Stimulated activated naive CD4-positive, alpha-beta T cell (primary cell): ENCODE results near the gene PRKCE.

Experiments used
- DNase-seq, 6 experiments: peaks; one replicate each; lab custom pipeline; 2025; lab: John Stamatoyannopoulos, UW

PRKCE gene

DNA sequence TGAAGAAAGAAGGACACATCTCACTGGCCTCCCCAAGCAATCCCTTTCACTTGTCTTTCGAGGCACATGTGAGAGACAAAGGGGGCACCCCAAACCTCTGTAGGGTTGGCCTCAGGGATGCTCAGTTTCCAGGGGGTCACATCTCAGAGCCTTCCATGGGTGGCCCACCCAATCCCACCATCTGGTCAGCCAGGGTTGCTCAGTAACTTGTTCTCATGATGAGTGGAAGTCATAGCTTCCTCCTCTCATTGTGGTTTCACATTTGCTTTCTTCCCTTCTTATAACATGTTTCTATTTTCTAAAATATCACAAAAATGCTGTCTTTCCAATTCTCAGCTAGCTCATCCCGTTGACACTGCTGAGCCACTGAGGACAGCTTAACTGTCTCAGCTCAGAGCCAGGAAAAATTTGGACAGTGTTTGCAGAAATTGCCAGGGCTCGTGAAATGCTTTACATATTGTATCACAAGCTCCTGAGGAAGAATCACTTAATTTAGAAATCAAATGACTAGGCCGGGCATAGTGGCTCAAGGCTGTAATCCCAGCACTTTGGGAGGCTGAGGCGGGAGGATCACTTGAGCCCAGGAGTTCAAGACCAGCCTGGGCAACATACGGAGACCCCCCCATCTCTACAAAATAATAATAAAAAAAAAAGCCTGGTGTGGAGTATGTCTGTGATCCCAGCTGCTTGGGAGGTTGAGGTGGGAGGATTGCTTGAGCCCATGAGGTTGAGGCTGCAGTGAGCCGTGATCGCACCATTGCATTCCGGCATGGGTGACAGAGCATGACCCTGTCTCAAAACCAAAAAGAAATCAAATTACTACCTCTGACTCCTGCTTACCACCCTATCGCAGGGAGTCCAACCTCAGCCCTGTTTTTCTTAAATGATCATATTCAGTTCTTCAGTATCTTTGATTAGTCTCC is 129.3 kb downstream of the PRKCE start:
- no peak for DNase-seq

DNA sequence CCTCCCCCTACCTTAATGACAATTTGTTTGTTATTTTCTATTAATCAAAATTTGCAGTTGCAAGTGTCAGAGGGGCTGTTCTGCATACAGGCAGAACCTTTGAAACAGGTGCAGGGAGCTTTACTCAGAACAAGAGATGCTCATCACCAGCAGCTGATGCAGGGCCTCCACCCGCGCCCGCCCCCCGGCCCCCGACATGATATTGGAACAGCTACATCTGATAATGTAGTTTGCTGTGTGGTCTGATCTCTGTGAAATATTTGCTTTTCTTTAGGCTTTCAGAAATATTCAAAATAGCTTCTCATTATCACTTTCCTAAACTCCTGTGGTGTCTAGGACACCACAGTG is 130.0 kb downstream of the PRKCE start:
- DNase-seq = no peak

DNA sequence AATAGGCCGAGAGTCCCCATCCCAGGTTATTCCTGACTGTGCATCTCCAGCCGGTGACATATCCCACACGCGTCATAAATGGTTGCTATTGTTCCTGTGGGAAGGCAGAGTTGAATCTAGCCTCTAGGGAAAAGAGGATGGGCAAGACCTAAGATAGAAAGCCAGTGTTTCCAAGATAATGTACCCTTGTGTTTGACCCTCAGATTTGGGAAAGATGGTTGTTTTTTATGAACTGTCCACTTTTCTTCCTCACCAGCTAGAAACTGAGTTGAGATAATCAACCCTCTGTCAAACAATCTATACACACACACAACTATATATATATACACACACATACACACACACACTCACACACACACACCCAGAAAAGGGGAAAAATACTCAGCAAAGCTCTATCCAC is 131.0 kb downstream of the PRKCE start:
- DNase-seq = no peak

DNA sequence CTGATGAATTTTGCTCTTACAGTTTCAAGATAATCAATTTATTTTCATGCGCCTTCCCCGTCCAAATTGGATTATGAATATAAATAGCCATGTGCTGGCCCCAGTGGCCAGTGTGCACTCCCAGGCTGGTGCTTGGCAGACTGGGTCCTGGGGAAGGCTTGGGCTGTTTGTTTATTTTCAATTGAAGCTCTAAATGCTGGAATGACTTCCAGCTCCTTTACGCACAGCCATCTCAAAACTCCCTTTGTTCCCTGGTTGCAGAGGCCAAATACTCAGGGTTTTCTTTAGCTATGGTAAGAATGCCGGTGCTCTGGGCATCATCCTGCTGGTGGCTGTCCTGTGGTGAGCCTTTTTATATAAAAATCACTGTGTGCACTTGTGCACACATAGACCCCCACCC is 131.5 kb downstream of the PRKCE start:
- DNase-seq = no peak

DNA sequence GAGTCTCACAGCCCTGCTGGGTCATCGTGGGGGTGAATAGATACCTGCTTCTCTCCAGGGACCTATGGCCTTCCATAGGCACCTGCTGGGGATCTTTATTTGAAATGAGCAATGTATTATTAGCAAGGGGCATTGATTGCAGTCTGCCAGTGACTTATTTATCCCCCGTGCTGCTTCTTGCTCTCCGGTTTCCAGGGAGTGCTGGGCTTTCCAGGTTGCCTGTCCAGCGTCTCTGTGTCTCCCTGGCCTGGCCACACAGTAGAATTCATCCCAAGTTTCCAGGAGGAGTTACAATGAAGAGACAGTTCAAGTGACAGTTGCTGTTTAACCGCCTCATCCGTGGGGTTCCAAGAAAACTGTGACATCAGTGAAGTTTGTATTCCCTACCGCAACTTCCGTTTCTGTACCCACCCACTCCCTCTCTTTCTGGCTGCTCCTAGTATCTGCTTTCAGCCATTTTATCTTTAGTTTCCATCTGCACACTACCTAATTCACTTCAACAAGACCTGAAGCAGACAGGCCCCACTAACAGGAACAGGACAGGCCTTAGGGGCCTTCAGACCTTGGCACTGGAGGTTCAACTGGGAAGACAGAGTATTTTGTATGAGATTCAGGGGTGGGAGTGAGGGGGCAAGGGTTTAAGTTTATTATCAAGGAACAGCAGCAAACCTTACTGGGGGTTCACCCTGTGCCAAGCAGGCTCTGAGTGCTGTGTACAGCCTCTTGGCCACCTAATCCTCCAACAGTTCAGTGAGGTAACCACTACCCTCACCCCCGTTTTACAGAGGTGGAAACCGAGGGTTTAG is 134.8 kb downstream of the PRKCE start:
- no peak for DNase-seq

DNA sequence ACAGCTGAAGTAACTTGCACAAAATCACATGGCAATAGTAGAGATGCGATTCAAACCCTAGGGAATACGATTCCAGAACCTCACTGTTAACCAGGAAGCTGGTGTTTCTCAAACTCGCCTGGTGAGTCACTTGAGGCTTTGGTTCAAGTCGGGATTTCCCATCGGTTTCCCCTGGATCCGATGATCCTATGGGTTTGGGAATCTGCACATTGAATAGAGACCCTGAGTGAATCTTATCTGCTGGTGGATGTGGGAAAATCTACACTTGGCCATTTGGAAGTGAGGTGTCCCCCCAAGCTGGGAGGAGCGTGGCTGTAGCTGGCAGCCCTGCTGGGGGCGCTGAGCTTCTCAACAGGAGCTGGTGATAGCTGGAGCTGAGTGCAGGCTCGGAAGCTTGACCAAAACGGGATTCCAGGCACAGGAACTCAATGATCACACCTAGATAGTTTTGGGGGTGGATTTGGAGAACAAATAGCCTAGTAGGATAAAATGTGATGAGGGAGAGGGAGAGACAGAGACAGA is 135.4 kb downstream of the PRKCE start:
- DNase-seq = no peak

DNA sequence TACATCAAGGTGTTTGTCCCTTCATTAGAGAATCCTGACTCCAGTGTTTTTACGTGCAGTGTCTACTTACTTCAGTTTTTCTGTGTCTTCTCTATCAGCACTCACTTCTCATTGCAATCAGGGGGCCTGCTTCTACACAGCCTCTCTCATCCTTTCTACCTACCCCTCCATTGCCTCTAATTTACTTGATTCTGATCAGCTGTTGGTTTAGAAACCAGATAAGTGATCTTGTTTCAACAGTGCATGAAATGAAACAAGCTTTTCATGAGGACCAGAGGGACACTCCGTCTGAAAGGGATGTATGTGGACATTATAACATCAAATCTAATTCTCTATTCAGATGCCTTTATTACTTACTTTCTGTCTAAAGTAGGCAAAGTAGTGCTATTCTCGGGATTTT is 136.9 kb downstream of the PRKCE start:
- no peak for DNase-seq

DNA sequence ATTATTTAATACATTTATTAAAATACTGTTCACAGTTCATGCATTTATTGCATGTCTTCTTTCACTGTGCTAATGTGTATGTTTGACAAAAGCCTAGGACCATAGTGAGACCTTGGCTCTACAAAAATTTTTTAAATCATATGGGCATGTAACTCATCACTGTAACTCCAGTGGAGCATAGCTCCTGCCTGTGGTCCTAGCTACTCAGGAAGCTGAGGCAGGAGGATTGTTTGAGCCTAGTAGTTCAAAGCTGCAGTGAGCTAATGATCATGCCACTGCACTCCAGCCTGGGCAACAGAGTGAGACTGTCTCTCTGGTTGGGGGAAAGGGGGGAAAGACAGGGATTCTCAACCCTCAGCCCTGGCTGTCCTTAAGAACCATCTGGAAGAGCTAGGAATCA is 137.8 kb downstream of the PRKCE start:
- DNase-seq = no peak

DNA sequence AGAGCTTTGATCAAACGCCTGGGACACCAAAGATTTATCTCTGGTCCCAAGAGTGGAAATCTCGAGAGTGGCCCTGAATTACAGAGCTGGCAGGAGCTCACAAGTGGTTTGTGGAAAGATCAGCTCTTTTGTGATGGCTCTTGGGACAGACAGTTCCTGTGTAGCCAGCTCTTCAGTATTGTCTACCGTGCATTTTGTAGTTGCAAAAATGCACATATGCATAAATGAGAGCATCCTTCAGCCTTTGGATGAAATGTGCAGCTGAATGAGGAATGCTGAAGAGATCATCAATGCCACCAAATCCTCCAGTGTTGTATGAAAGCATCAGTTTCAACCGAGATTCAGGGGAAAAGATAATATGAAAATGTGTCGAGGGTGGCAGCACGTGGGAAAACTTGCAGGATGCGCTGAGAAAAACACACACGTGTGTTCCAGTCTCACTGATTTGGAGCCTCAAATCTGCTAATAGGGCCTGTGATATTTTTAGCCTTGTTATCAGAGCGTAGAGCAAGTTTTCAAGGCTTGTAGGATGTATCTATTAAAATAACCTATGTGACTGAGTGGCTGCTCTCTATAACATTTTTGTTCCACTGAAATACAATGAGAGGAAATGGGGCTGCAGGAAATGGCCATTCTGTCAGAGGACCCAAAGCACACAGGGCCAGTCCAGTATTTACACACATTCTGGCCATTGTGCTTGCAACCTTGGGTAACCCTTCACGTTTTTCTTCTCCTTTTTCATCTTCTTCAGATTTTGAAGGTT is 138.7 kb downstream of the PRKCE start:
- DNase-seq = no peak

DNA sequence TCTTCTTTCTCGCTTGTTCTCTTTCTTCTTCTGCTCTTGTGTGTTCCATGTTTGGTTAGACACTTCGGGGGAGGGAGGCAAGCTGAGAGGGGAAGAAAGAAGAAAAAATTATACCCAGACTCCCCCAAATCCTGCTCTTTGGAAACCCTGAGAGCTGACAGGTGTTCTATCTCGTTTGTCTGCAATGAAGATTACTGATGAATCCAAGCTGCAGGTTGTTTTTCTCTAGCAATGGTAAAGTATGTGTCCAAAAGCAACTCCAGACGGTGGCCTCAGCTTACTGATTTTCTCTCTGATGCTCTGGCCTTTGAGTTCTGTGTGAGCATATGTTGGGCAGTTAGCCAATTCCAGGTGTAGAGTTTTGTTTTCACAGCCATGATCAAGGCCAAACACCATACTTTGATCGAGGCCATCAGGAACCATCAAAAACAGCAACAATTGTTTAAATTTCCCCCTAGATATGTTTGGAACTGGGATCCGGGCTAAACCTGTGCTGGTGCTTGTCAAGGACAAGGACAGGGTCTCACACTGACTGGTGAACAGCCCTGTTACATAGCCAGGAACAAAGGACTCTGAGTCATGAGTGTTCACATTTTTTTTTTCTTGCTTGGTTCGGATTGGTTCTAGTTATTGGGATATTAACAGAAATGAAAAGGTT is 142.0 kb downstream of the PRKCE start:
- DNase-seq = no peak

DNA sequence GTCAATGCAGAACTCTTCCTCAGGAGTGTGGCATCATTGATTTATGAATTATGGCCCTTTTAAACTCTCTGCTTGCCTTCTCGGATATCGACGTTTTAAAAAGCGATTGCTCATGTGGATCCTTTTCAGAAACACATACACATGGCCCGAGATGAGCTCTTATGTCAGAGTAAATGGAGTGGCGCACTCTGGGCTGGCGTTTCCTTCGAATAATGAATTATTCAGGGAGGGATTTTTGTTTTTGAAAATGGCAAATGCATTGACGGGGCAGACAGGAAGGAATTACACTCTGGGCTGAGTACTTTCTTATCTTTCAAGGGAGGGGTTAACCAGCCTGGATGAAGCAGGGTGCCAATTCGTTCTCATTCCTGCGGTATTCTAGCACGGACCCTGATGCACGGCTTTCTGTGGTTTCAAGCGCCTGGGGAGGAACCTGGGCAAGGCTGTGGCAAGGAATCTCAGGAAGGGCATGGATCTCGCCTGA is 142.7 kb downstream of the PRKCE start:
- no peak for DNase-seq

DNA sequence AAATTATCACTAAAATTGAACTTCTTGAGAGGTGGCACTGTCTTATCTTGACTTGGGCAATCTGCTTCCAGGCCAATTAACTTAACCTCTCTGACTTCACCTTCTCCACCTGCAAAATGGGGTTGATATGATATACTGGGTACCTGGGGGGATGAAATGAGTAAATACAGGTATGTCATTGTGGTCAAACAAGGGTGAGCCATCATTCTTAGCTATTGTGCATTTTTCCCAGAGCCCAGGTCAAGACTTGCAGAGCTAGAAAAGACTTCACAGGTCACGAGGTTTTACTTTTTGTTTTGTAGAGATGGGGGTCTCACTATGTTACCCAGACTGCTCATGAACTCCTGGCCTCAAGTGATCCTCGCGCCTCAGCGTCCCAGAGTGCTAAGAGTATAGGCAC is 145.0 kb downstream of the PRKCE start:
- no peak for DNase-seq

DNA sequence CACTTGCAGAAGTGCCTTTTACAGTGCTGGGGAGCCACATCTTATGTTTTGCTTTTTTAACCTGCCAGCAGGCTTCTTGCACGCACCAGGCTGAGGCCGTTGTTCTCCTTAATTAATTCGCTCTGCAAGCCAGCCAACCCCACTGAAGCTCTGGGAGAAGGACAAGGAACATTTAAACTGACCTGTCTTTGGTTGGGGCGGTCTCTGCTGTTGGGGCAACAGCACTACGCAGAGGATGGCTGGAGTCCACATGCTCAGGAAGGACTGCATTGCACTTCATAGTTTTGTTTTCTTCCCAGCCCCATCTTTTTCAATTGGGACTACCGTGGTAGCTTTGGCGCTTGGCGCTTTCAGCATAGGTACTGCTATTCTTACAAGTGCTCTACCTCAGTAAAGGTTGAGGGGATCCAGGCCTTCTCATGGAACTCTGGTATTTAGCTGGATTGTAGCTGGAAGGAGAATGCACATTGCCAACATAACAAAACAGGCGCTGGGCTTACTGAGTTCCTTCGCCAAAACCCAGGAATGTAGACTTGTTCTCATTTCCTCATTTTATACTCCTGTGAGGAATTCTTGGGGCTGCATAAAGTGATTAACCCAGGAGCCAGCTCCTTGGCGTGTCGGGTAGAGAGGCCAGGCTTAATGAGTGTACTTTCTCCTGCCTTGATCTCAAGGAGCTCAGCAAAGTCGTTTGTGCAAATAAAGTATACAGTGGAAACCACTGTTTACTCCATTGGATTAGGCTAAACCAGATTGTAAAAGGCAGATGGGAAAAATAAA is 146.2 kb downstream of the PRKCE start:
- DNase-seq = no peak

DNA sequence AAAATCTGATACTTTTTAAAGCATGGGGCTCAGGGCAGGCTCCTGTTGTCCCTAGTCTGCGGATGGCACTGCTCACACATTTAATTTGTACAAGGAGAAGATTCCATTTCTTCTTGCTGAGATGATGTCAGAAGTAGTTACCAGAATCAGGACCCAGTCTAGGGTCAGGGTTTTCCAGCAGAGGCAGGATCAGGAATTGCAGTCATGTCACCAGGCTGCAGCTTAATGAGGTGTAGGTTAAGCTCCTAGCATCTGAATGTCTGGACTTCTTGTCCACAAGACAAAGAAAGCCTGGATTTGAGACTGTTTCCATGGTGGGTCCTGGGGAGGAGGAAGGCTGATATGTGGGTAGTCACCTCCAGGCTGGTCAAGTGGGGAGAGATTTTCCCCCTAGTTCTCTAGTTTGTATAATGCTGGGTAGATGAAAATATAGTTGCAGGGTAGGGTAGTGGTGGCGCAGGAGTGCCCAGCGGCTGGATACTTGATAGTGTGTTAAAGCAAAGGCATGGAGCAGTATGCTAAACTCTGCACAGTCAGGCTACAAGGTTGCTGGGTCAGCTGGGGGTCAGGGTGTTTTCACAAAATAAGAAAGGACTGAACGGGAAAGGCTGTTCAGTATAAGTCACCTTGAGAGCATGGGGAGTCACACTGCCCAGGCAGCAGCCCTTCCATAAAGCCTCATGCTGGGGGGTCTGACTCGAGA is 148.4 kb downstream of the PRKCE start:
- no peak for DNase-seq

DNA sequence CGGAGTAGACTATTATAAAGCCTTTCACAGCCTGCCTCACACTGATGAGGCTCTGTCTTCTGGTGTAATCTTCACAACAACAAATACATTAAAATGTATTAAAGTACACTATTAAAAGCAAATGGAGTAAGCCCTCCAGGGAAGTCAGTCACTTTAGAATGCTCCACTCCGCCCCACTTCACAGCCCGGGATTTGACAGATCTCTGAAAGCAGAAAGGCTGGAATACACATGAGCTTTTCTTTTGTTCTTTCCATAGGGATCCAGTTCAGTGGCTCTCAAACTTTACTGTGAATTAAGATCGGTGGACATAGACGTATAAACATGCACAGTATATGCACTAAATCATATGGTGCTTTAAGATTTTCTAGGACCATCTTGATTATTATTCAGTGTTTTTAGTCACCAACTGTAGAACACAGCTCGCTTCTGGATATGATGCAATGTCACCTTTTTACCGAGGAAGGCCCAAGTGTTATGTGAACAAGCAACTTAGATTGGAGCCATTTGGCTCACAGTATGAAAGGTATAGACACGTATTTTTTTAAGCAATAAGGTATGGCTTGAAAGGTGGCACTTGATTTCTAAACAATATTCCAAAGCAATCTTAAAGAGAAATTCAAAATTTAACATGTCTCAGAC is 151.1 kb downstream of the PRKCE start:
- no peak for DNase-seq

DNA sequence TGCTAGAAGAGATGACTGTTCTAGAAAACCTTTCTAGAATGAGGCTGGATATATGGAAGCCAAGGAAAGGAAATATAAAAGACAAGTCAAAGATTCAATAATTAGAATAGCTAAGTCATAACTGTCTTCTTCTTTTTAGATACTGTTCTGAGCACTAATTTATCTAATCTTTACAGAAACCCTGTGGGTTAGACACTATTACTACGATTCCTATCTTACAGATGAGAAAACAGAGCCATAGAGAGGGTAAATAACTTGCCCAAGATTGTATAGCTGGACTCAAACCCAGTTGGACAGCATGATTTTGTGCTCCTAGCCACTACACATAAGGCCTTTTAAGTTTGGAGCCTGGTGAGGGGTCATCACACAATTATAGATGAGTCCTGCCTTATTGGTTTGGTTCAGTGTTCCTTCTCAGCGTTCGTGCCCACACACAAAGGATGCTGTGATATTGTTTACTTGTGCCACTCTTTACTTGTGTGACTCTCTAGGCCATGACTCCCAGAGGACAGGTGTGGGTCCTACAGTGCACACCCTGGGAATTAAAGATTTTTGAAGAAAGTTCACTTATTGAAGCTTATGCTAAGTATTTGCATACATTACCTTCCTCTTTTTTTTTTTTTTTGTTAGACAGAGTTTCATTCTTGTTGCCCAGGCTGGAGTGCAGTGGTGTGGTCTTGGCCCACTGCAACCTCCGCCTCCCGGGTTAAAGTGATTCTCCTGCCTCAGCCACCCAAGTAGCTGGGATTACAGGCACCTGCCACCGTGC is 153.7 kb downstream of the PRKCE start:
- DNase-seq = no peak

DNA sequence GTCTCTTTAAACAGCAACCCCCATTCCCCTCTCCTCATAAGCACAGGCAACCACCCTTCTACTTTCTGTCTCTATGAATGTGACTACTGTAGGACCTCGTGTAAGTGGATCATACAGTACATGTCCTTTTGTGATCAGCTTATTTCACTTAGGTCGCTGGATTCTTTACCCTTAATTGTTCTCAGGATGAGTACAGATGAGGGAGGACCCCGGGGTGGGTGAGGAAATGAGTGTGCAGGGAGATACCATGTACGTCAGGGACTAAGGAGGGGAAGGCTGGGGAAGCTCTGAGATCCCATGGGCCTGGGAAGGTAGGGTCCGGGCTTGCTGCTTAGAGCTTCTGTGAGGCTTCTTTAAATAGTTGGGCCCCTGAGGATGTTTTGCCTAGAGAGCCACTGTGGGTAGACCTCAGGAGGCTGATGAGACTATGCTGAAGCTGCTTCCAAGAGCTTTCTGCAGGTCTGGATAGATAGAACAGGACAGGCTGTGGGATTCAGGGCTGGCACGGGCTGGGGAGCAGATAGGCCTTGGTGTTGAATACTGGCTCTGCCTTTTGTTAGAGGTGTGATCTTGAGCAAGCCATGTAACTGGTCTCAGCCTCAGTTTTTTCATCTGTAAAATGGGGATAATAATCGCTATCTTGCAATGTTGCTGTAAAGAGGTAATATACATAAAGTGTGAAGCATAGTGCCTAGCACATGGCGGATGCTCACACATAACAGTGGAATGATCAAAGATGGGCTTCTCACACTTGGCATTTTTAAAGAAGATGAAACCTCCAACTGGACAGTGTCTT is 155.3 kb downstream of the PRKCE start:
- no peak for DNase-seq

DNA sequence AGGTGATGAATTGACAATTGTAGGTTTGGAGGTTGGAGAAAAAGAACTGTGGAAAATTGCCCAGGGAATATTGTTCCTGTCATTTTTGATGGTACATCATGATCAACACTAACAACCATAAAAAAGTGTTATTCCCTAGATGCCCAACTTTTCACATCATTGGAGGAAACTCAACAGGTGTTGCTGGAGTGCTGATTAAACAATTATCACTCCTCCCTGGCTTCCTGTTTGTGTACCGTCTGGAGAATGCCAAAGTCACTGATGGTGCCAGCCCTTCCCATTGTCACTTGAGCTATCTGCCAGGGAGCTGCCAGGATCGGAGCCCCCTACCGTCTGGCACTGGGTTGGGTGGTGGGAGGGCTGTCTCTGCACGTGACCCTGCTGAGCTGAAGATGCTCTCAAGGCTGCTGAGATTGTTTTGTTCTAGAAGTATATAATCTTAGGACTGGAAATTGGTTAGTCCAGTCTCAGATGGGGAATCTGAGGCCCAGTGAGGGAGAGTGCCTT is 156.9 kb downstream of the PRKCE start:
- no peak for DNase-seq
